Measurements from ENCODE around the gene APBA1. TPM values are rescaled to one million over a fixed set of nuclear protein-coding genes. Genes with fewer than 3 reads are reported as not detected.

The APBA1 gene
- total RNA-seq, 1 donor from 2014 or later, result 5.9 TPM

- Histone ChIP-seq H3K27ac (ENCODE audit: low read depth, low read length) (no peak overlapping the region), H3K27me3 (ENCODE audit: insufficient read depth, low read length) (no peaks in the 10 kb centered on the region), H3K4me3 (ENCODE audit: insufficient read depth, low read depth, low read length) (no peak overlapping the region), H3K4me2 (ENCODE audit: low read length) (no peak overlapping the region), H4K20me1 (ENCODE audit: insufficient read depth, low read length) (no peaks in the 10 kb centered on the region), H3K4me1 (ENCODE audit: insufficient read depth, low read length) (peaks cover 11% of the 10 kb centered on the region), H3K9me3 (ENCODE audit: insufficient read depth, low read depth, low read length) (no peaks in the 10 kb centered on the region), H3K79me2 (ENCODE audit: insufficient read depth, low read length) (no peaks in the 10 kb centered on the region), H3K36me3 (ENCODE audit: insufficient read depth, low read length) (no peaks in the 10 kb centered on the region), H3K9ac (ENCODE audit: low read length) (no peak overlapping the region), H2AFZ (ENCODE audit: low read depth, low read length) (no peak overlapping the region)
- no peak overlapping the region for H3K4me3 Mint-ChIP-seq (ENCODE audit: unreplicated experiment)
- H3K4me1 Mint-ChIP-seq (ENCODE audit: low read depth, unreplicated experiment), result no peaks in the 10 kb centered on the region
- peaks cover 20% of the 10 kb centered on the region for H3K27me3 Mint-ChIP-seq (ENCODE audit: low read depth, unreplicated experiment)
- TF ChIP-seq, protein P1, sequence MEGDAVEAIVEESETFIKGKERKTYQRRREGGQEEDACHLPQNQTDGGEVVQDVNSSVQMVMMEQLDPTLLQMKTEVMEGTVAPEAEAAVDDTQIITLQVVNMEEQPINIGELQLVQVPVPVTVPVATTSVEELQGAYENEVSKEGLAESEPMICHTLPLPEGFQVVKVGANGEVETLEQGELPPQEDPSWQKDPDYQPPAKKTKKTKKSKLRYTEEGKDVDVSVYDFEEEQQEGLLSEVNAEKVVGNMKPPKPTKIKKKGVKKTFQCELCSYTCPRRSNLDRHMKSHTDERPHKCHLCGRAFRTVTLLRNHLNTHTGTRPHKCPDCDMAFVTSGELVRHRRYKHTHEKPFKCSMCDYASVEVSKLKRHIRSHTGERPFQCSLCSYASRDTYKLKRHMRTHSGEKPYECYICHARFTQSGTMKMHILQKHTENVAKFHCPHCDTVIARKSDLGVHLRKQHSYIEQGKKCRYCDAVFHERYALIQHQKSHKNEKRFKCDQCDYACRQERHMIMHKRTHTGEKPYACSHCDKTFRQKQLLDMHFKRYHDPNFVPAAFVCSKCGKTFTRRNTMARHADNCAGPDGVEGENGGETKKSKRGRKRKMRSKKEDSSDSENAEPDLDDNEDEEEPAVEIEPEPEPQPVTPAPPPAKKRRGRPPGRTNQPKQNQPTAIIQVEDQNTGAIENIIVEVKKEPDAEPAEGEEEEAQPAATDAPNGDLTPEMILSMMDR (IDR thresholded peaks at IDR 0.05; ENCODE audit: insufficient read depth, low read depth, low read length), result no peak
- peaks cover 2% of the 10 kb centered on the region for H3K36me3 Mint-ChIP-seq (ENCODE audit: low read depth, unreplicated experiment)
- FAIRE-seq, result no peak
- no peak for DNase-seq (ENCODE audit: low read depth)
- no peak overlapping the region for H3K27ac Mint-ChIP-seq (ENCODE audit: unreplicated experiment)
- H3K9me3 Mint-ChIP-seq (ENCODE audit: unreplicated experiment), result peaks cover 2% of the 10 kb centered on the region
Measured at GRCh38 chr9:69589156-69589555, 83.0 kb downstream of the APBA1 start.

- Histone ChIP-seq H3K9ac (ENCODE audit: low read length) (no peak overlapping the region), H3K4me2 (ENCODE audit: low read length) (peak overlapping the region; percentile 7), H3K79me2 (ENCODE audit: insufficient read depth, low read length) (no peaks in the 10 kb centered on the region), H3K4me1 (ENCODE audit: insufficient read depth, low read length) (peaks cover 12% of the 10 kb centered on the region), H3K9me3 (ENCODE audit: insufficient read depth, low read depth, low read length) (no peaks in the 10 kb centered on the region), H3K36me3 (ENCODE audit: insufficient read depth, low read length) (no peaks in the 10 kb centered on the region), H3K4me3 (ENCODE audit: insufficient read depth, low read depth, low read length) (no peak overlapping the region), H2AFZ (ENCODE audit: low read depth, low read length) (no peak overlapping the region), H3K27me3 (ENCODE audit: insufficient read depth, low read length) (no peaks in the 10 kb centered on the region), H3K27ac (ENCODE audit: low read depth, low read length) (no peak overlapping the region), H4K20me1 (ENCODE audit: insufficient read depth, low read length) (no peaks in the 10 kb centered on the region)
- no peak overlapping the region for H3K4me3 Mint-ChIP-seq (ENCODE audit: unreplicated experiment)
- peaks cover 15% of the 10 kb centered on the region for H3K27me3 Mint-ChIP-seq (ENCODE audit: low read depth, unreplicated experiment)
- DNase-seq (ENCODE audit: low read depth) (peak; percentile 50), FAIRE-seq (no peak)
- TF ChIP-seq, protein P1 (IDR thresholded peaks at IDR 0.05; ENCODE audit: insufficient read depth, low read depth, low read length), result no peak
- TF ChIP-seq EZH2 (IDR thresholded peaks at IDR 0.05; ENCODE audit: insufficient read depth, low read length), result no peak
- H3K27ac Mint-ChIP-seq (ENCODE audit: unreplicated experiment), result no peak overlapping the region
- H3K4me1 Mint-ChIP-seq (ENCODE audit: low read depth, unreplicated experiment), result peaks cover 4% of the 10 kb centered on the region
- peaks cover 2% of the 10 kb centered on the region for H3K9me3 Mint-ChIP-seq (ENCODE audit: unreplicated experiment)
- H3K36me3 Mint-ChIP-seq (ENCODE audit: low read depth, unreplicated experiment), result peaks cover 2% of the 10 kb centered on the region
Measured at GRCh38 chr9:69585571-69585970, 86.6 kb downstream of the APBA1 start.

GRCh38 chr9:69584759-69585158 is 87.4 kb downstream of the APBA1 start:
- peaks cover 12% of the 10 kb centered on the region for H3K4me1 ChIP-seq (ENCODE audit: insufficient read depth, low read length)
- no peaks in the 10 kb centered on the region for H3K36me3 ChIP-seq (ENCODE audit: insufficient read depth, low read length)
- H3K27me3 ChIP-seq (ENCODE audit: insufficient read depth, low read length), result no peaks in the 10 kb centered on the region
- no peak overlapping the region for H3K4me2 ChIP-seq (ENCODE audit: low read length)
- no peak overlapping the region for H3K27ac ChIP-seq (ENCODE audit: low read depth, low read length)
- H3K36me3 Mint-ChIP-seq (ENCODE audit: low read depth, unreplicated experiment), result no peaks in the 10 kb centered on the region
- H3K79me2 ChIP-seq (ENCODE audit: insufficient read depth, low read length), result no peaks in the 10 kb centered on the region
- no peaks in the 10 kb centered on the region for H4K20me1 ChIP-seq (ENCODE audit: insufficient read depth, low read length)
- H3K4me1 Mint-ChIP-seq (ENCODE audit: low read depth, unreplicated experiment), result peaks cover 4% of the 10 kb centered on the region
- no peak overlapping the region for H3K27ac Mint-ChIP-seq (ENCODE audit: unreplicated experiment)
- no peak overlapping the region for H2AFZ ChIP-seq (ENCODE audit: low read depth, low read length)
- DNase-seq (ENCODE audit: low read depth) (peak; percentile 89), FAIRE-seq (no peak)
- peaks cover 2% of the 10 kb centered on the region for H3K9me3 Mint-ChIP-seq (ENCODE audit: unreplicated experiment)
- no peak for TF ChIP-seq EZH2 (IDR thresholded peaks at IDR 0.05; ENCODE audit: insufficient read depth, low read length)
- TF ChIP-seq, protein P1 (IDR thresholded peaks at IDR 0.05; ENCODE audit: insufficient read depth, low read depth, low read length), result no peak
- H3K4me3 Mint-ChIP-seq (ENCODE audit: unreplicated experiment), result no peak overlapping the region
- no peaks in the 10 kb centered on the region for H3K9me3 ChIP-seq (ENCODE audit: insufficient read depth, low read depth, low read length)
- H3K27me3 Mint-ChIP-seq (ENCODE audit: low read depth, unreplicated experiment), result peaks cover 7% of the 10 kb centered on the region
- H3K9ac ChIP-seq (ENCODE audit: low read length), result no peak overlapping the region
- no peak overlapping the region for H3K4me3 ChIP-seq (ENCODE audit: insufficient read depth, low read depth, low read length)

Data from astrocyte (in vitro differentiated cells and primary cell).